Natural killer cell (primary cell): ENCODE measurements around the gene KRT82. TPM values are rescaled to one million over a fixed set of nuclear protein-coding genes. Genes with fewer than 3 reads are reported as not detected.

Source experiments
- ATAC-seq, 3 donors: fragments of 150-1000 bp in 2 of 3; fragments of 200-7000 bp in 1 of 3; cut with Tn5 transposase; 1 replicate in 1 of 3; 2 replicates in 2 of 3; pipeline ENCODE4 v1.10.0; 2021; ENCODE audit warnings: mild to moderate bottlenecking in 2 of 3, moderate library complexity in 2 of 3
- DNase-seq, 2 donors: peaks; one replicate each; pipeline versions ENCODE4 v3.0.0 to v3.0.0-alpha.2; 2013 to 2021; ENCODE audit warnings: mixed read lengths in 1 of 2
- H3K27ac ChIP-seq: one replicate; pipeline ENCODE4 v1.5.1; 2013; ENCODE audit warnings: mild to moderate bottlenecking, low read length
- H3K27me3 ChIP-seq: one replicate; pipeline ENCODE4 v1.6.1; 2013; ENCODE audit warnings: low read length; ENCODE audit not compliant: control insufficient read depth, insufficient read depth
- H3K36me3 ChIP-seq: one replicate; pipeline ENCODE4 v1.6.1; 2013; ENCODE audit warnings: low read length; ENCODE audit not compliant: control insufficient read depth, insufficient read depth
- H3K4me1 ChIP-seq: one replicate; pipeline ENCODE4 v1.6.1; 2013; ENCODE audit warnings: low read length; ENCODE audit not compliant: control insufficient read depth, insufficient read depth
- H3K4me3 ChIP-seq: one replicate; pipeline ENCODE4 v1.5.1; 2013; ENCODE audit warnings: low read length
- H3K9me3 ChIP-seq: one replicate; pipeline ENCODE4 v1.6.1; 2013; ENCODE audit warnings: low read length; ENCODE audit not compliant: control insufficient read depth, insufficient read depth
- H3K27ac Mint-ChIP-seq, 2 donors: one replicate each; pipeline ENCODE4 v1.8.0; 2022; ENCODE audit warnings: mild to moderate bottlenecking in 2 of 2, mixed read lengths in 2 of 2, moderate library complexity in 1 of 2
- H3K27me3 Mint-ChIP-seq, 2 donors: one replicate each; pipeline ENCODE4 v1.8.0; 2022; ENCODE audit warnings: low read depth in 2 of 2, mixed read lengths in 2 of 2
- H3K36me3 Mint-ChIP-seq: one replicate; pipeline ENCODE4 v1.8.0; 2022; ENCODE audit warnings: mixed read lengths
- H3K4me1 Mint-ChIP-seq, 2 donors: one replicate each; pipeline ENCODE4 v1.8.0; 2022; ENCODE audit warnings: mixed read lengths in 2 of 2
- H3K4me3 Mint-ChIP-seq: one replicate; pipeline ENCODE4 v1.8.0; 2022; ENCODE audit warnings: mild to moderate bottlenecking, moderate library complexity, mixed read lengths
- H3K9me3 Mint-ChIP-seq, 2 donors: one replicate each; pipeline ENCODE4 v1.8.0; 2022; ENCODE audit warnings: mixed read lengths in 2 of 2
- CTCF ChIP-seq: fragments of 200-600 bp; IDR thresholded peaks from one replicate; pipeline ENCODE4 v1.8.0; 2022; ENCODE audit warnings: antibody characterized with exemption
- WGBS: methylation state at CpG from one replicate; pipeline ENCODE4 v1.1.7; 2013; ENCODE audit warnings: missing lambda C conversion rate; ENCODE audit not compliant: insufficient coverage; 5-methylcytosine and 5-hydroxymethylcytosine counted together
- intact Hi-C: fragments of 100-400 bp; cut with micrococcal nuclease; formaldehyde crosslinking; loops from one replicate; pipeline ENCODE4 v1.14.2; 2022
- total RNA-seq, 4 donors: library from RNA; stranded (reverse); fragments of 120-200 nt in 1 of 4; gene quantifications; one replicate each; pipeline versions ENCODE4 v1.2.3 to v1.2.4, GENCODE V29; 2013 to 2022

The KRT82 gene
- total RNA-seq, 3 donors from 2014 or later (not counting 1 experiment from before 2014, with no cell fraction given): not detected

DNA sequence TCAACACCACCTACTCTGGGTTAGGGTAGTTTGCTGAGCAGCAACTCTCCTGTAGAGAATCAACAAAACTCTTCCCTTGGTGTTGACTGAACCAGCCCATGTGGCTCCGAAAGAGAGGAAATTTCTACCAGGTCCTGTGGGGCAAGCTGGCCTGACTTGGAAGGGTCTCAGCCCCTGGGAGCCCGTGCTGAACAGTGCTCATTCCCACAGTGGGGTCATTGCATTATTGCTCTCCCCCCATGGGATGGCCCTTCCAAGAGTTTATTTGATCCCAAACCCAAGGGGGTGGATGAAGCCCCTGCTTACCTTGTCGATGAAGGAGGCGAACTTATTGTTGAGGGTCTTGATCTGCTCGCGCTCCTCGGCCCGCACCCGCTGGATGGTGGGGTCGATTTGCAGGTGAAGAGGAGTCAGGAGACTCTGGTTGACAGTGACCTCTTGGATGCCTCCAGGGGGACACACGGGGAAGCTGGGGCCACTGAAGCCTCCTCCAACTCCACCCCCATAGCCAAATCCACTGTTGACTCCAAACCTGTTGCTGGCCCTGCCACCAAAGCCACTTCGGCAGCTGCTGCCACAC lies 27.5 kb upstream of the KRT82 start:
- DNase-seq: no peak
- Histone ChIP-seq H3K4me3 (no peak overlapping the region), H3K27me3 (peaks cover 2% of the 10 kb centered on the region), H3K36me3 (no peaks in the 10 kb centered on the region), H3K4me1 (no peaks in the 10 kb centered on the region), H3K9me3 (no peaks in the 10 kb centered on the region), H3K27ac (no peak overlapping the region)
- Mint-ChIP-seq H3K27me3 (peaks cover 36 to 61% of the 10 kb centered on the region in 2 donors), H3K4me3 (no peak overlapping the region), H3K9me3 (no peaks in the 10 kb centered on the region), H3K27ac (no peak overlapping the region), H3K36me3 (no peaks in the 10 kb centered on the region), H3K4me1 (no peaks in the 10 kb centered on the region)
- TF ChIP-seq CTCF: no peak
- intact Hi-C loops: no loop called here
- WGBS: 95% methylated on average over 12 of the region's 12 CpGs
- no peak for ATAC-seq

DNA sequence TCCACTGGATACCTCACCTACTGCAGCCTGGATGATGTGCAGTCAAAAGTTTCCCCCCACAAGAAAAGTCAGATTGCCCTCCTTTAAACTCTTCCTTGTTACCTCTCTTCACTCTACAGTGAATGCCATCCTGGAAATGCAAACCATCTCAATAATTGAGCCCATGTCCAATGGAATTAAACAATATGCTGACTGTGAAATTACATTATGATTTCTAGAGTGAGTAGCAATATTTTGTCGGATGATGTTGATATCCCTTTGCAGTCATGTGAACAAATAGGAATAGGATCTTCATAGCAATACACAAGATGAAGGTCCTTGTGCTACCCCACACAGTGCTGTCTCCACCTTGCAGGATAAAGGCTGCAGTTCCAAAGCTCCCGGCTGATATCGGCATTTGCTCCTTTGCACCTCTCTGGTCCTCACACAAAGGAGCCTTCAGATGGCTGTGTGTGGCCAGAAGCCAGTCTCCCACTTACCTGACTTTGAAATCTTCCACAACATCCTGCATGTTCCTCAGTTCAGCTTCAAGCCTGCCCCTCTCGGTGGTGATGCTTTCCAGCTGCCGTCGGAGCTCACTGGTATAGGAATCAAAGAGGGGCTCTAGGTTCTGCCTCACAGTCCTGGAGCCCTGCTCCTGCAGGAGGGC lies 26.5 kb upstream of the KRT82 start:
- no peak for TF ChIP-seq CTCF
- H3K27me3 ChIP-seq: peaks cover 2% of the 10 kb centered on the region
- no peak for ATAC-seq
- Mint-ChIP-seq H3K27ac (no peak overlapping the region), H3K4me3 (no peak overlapping the region), H3K4me1 (no peaks in the 10 kb centered on the region), H3K9me3 (no peaks in the 10 kb centered on the region), H3K36me3 (no peaks in the 10 kb centered on the region), H3K27me3 (peaks cover 37 to 64% of the 10 kb centered on the region in 2 donors)
- intact Hi-C loops: no loop called here
- no peak overlapping the region for H3K4me3 ChIP-seq
- DNase-seq: no peak
- 95% methylated on average over 6 of the region's 6 CpGs for WGBS
- H3K27ac ChIP-seq: no peak overlapping the region
- no peaks in the 10 kb centered on the region for H3K36me3 ChIP-seq
- no peaks in the 10 kb centered on the region for H3K4me1 ChIP-seq
- no peaks in the 10 kb centered on the region for H3K9me3 ChIP-seq

DNA sequence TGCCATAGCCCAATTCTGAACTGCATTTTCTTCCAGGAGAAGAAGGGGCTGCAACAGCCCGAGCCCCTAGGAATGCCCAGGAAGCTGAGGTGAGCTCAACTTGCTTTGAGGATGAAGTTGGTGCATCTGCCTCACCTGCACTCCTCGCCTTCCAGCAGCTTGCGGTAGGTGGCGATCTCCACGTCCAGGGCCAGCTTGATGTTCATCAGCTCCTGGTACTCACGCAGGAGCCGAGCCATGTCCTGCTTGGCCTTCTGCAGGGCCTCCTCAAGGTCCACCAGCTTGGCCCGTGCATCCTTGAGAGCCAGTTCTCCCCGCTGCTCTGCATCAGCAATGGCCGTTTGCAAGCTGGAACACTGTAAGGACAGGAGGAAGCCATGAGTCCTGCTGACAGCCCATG lies 22.0 kb upstream of the KRT82 start:
- H3K27me3 ChIP-seq: peaks cover 2% of the 10 kb centered on the region
- H3K4me3 ChIP-seq: no peak overlapping the region
- H3K36me3 ChIP-seq: no peaks in the 10 kb centered on the region
- ATAC-seq (no peak), DNase-seq (no peak)
- intact Hi-C loops: no loop called here
- H3K27ac ChIP-seq: no peak overlapping the region
- H3K36me3 Mint-ChIP-seq: no peaks in the 10 kb centered on the region
- no peaks in the 10 kb centered on the region for H3K9me3 ChIP-seq
- no peaks in the 10 kb centered on the region for H3K9me3 Mint-ChIP-seq
- WGBS: 78% methylated on average over 10 of the region's 10 CpGs
- no peak for TF ChIP-seq CTCF
- H3K27me3 Mint-ChIP-seq: peaks cover 23 to 44% of the 10 kb centered on the region in 2 donors
- H3K4me1 ChIP-seq: no peaks in the 10 kb centered on the region
- H3K27ac Mint-ChIP-seq: no peak overlapping the region
- no peaks in the 10 kb centered on the region for H3K4me1 Mint-ChIP-seq
- H3K4me3 Mint-ChIP-seq: no peak overlapping the region

- no CpG with 5 or more reads among the region's 1 CpG for WGBS
- intact Hi-C loops: no loop called here
Measured at GRCh38 chr12:52427083-52427482, 20.9 kb upstream of the KRT82 start.

More at GRCh38 chr12:52427083-52427482, 20.9 kb upstream of the KRT82 start:
- Histone ChIP-seq H3K9me3 (no peaks in the 10 kb centered on the region), H3K4me3 (no peak overlapping the region), H3K36me3 (no peaks in the 10 kb centered on the region), H3K27me3 (peaks cover 2% of the 10 kb centered on the region), H3K4me1 (no peaks in the 10 kb centered on the region), H3K27ac (no peak overlapping the region)
- no peak overlapping the region for H3K27ac Mint-ChIP-seq
- H3K9me3 Mint-ChIP-seq: no peaks in the 10 kb centered on the region
- TF ChIP-seq CTCF: no peak
- H3K36me3 Mint-ChIP-seq: no peaks in the 10 kb centered on the region
- peaks cover 21 to 42% of the 10 kb centered on the region in 2 donors for H3K27me3 Mint-ChIP-seq
- no peak overlapping the region for H3K4me3 Mint-ChIP-seq
- ATAC-seq (no peak), DNase-seq (no peak)
- no peaks in the 10 kb centered on the region for H3K4me1 Mint-ChIP-seq
